HFFc6 (cell line): ENCODE data around the gene CYP26A1. TPM values are rescaled to one million over a fixed set of nuclear protein-coding genes. Genes with fewer than 3 reads are reported as not detected.
A peak's percentile ranks its signal among the peaks of the same experiment; 100 is the strongest.

Experiments
- DNase-seq: peaks from one replicate; pipeline ENCODE4 v3.0.0-alpha.2; 2018
- H3K27ac Mint-ChIP-seq: 2 replicates; pipeline ENCODE4 v1.8.0; 2020; ENCODE audit warnings: mild to moderate bottlenecking, mixed read lengths
- H3K27me3 Mint-ChIP-seq: 2 replicates; pipeline ENCODE4 v1.8.0; 2021; ENCODE audit warnings: mild to moderate bottlenecking, moderate library complexity, mixed read lengths; ENCODE audit not compliant: insufficient read depth
- H3K36me3 Mint-ChIP-seq: 2 replicates; pipeline ENCODE4 v1.8.0; 2021; ENCODE audit warnings: low read depth, mixed read lengths
- H3K4me1 Mint-ChIP-seq: 2 replicates; pipeline ENCODE4 v1.8.0; 2020; ENCODE audit warnings: low read depth, mixed read lengths
- H3K4me3 Mint-ChIP-seq: 2 replicates; pipeline ENCODE4 v1.8.0; 2020; ENCODE audit warnings: mild to moderate bottlenecking, moderate library complexity, mixed read lengths
- H3K9me3 Mint-ChIP-seq: 2 replicates; pipeline ENCODE4 v1.8.0; 2020; ENCODE audit warnings: mild to moderate bottlenecking, mixed read lengths
- total RNA-seq, 6 experiments: library from RNA; stranded (reverse); fragmentation: NEBNext Ultra II Directional; extraction: Animal tissue kit (Norgen Biotek cat#: 25700); gene quantifications; 2 replicates in 1 of 6; 3 replicates in 5 of 6; pipeline ENCODE4 v1.2.3, GENCODE V29; 2021
- TF ChIP-seq, protein P1 (sequence below): fragments of 200-600 bp; sonication (generic); IDR thresholded peaks from 2 replicates; pipeline ENCODE4 v1.5.0; 2021; ENCODE audit warnings: antibody characterized with exemption, mild to moderate bottlenecking

CYP26A1 gene
- total RNA-seq, 6 experiments from 2014 or later: not detected

DNA sequence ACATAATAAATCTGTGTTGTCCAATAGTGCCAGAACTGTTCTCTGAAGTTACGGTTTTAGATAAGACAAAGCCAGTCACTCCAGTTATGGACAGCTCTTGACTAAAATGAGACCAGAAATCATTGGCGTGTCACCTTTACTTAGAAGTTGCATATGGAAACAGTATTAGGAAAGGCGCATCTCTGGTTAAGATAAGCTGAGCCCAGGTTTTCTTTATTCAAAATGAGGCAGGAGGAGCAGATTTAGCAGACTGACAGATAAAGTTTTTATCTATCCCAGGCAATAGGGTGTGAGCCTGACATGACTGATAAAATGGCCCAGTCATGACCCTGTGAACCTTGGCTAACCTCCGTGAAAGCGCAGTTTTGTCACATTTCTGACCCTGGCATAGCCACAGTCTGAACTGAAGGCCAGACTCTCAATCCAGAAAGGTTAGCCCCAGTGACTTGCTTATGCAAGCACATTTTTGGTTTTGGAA is 4.2 kb downstream of the CYP26A1 start:
- no peaks in the 10 kb centered on the region for H3K9me3 Mint-ChIP-seq
- TF ChIP-seq, protein P1, sequence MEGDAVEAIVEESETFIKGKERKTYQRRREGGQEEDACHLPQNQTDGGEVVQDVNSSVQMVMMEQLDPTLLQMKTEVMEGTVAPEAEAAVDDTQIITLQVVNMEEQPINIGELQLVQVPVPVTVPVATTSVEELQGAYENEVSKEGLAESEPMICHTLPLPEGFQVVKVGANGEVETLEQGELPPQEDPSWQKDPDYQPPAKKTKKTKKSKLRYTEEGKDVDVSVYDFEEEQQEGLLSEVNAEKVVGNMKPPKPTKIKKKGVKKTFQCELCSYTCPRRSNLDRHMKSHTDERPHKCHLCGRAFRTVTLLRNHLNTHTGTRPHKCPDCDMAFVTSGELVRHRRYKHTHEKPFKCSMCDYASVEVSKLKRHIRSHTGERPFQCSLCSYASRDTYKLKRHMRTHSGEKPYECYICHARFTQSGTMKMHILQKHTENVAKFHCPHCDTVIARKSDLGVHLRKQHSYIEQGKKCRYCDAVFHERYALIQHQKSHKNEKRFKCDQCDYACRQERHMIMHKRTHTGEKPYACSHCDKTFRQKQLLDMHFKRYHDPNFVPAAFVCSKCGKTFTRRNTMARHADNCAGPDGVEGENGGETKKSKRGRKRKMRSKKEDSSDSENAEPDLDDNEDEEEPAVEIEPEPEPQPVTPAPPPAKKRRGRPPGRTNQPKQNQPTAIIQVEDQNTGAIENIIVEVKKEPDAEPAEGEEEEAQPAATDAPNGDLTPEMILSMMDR: no peak
- no peaks in the 10 kb centered on the region; the same call in 1 of the 2 replicates for H3K36me3 Mint-ChIP-seq
- H3K27ac Mint-ChIP-seq: no peak overlapping the region
- H3K4me1 Mint-ChIP-seq: peaks cover 41% of the 10 kb centered on the region
- no peak for DNase-seq
- H3K4me3 Mint-ChIP-seq: no peak overlapping the region
- peaks cover 24% of the 10 kb centered on the region for H3K27me3 Mint-ChIP-seq

DNA sequence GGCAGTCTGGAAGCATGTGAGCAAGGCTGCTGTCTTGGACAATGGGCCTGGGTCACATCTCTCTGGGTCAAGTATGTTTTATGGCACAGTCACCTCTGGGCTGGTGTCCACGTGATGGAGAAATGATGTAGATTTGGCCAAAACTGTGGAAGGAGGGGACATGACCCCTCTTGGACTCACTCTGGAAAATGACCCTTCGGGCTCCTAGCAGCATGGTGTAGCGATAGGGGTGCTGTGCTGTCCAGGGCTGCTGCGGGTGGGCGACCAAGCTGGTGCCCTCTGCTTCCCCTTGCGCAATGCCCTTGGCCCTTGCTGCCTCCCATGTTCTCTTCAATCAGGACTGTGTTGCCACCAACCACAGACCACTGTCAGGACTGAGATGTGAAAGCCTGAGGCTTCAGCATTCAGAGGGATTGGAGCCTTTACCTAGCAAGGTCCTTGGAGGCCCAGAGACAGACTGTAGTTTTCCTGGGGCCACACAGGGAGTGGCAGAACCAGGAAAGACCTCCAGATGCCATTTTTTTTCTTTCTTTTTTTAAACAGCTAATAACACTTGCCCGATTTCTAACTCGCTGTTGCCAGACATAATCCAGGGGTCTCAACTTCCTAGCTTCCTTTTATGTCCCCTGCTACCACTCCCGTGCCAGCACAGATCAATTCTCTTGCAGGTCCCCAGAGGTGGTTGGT is 6.1 kb downstream of the CYP26A1 start:
- peaks cover 17% of the 10 kb centered on the region for H3K27me3 Mint-ChIP-seq
- no peak for DNase-seq
- TF ChIP-seq, protein P1: no peak
- H3K9me3 Mint-ChIP-seq: no peaks in the 10 kb centered on the region
- peak overlapping the region; percentile 32; the same call in 1 of the 2 replicates for H3K27ac Mint-ChIP-seq
- H3K4me3 Mint-ChIP-seq: peak overlapping the region; percentile 80
- peaks cover 35% of the 10 kb centered on the region for H3K4me1 Mint-ChIP-seq
- H3K36me3 Mint-ChIP-seq: no peaks in the 10 kb centered on the region

DNA sequence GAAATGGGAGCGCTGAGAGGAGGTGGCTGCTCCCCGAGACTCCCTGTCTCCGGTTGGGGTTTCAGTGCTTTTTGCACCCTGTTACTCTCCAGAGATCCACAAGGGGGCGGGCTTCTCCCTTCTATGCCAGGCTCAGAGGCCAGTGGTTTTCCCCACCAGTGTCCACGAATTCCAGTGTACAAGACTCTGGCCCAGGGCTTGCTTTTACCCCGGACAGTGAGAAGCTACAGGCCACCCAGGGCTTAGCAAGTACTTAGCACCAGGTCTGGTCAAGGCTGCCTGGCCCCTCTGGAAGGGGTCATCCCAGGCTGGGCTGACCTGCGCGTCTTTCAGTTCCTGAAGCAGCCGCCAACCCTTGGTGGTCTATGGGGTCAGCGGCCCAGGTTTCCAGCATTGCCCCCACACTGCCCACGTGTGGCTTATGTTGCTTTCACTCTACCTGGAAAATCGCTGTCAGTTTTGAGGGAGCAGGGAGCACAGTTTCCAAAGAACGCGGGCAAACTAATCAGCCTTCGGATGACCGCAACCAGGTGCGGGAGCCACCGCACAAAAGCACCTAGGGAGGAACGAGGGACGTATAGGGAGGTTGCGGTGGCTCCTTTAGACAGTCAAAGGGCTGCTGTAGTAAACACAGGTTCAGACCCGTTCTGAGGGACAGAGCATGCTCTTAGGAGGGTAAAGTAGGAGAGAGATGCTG is 6.8 kb downstream of the CYP26A1 start:
- H3K27ac Mint-ChIP-seq: peak overlapping the region; percentile 32; the same call in 1 of the 2 replicates
- TF ChIP-seq, protein P1: peak; percentile 95
- peak; percentile 44 for DNase-seq
- peaks cover 35% of the 10 kb centered on the region for H3K4me1 Mint-ChIP-seq
- H3K36me3 Mint-ChIP-seq: no peaks in the 10 kb centered on the region
- no peaks in the 10 kb centered on the region for H3K9me3 Mint-ChIP-seq
- H3K4me3 Mint-ChIP-seq: peak overlapping the region; percentile 80
- peaks cover 10% of the 10 kb centered on the region for H3K27me3 Mint-ChIP-seq

DNA sequence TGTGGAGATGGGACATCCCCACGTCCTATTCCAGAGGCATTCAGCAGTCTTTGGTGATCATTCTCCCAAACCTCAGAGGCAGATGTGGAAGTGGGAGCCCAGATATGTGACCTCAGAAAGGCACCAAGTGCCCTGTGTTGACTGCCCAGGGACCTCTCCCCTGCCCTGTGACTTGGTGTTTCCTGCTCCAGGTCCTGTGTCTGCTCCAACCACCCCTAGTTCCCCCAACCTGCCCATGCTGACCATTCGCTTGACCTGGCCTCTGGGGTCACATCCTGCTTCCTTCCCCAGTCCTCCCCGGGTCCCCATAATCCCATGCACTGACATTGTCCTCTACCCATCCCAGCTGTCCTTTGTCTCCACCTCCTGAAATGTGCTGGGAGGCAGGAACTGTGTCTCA is 7.6 kb downstream of the CYP26A1 start:
- peaks cover 6% of the 10 kb centered on the region for H3K27me3 Mint-ChIP-seq
- no peak overlapping the region for H3K4me3 Mint-ChIP-seq
- DNase-seq: no peak
- H3K27ac Mint-ChIP-seq: no peak overlapping the region
- no peaks in the 10 kb centered on the region for H3K9me3 Mint-ChIP-seq
- no peaks in the 10 kb centered on the region for H3K36me3 Mint-ChIP-seq
- peaks cover 35% of the 10 kb centered on the region for H3K4me1 Mint-ChIP-seq
- TF ChIP-seq, protein P1: no peak

DNA sequence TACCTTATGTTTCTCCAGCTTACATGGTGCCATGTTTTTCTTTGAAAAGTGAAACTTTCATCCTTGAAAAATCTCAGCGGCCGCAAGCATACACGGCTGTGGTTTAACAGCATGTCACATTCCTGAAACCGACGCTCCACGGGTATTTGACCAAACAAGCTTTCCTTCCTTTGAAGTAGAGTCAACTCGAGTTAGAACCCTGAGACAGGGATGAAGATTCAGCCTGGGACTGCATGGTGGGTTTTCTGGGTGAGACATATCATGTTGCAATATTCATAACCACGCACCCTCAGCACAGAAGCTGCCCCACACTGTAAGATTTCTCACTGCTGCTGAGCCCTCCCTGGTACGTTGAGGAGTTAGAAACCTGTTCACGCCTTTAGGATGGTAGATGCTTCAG is 8.1 kb downstream of the CYP26A1 start:
- H3K9me3 Mint-ChIP-seq: no peaks in the 10 kb centered on the region
- H3K4me3 Mint-ChIP-seq: no peak overlapping the region
- TF ChIP-seq, protein P1: no peak
- DNase-seq: no peak
- peaks cover 30% of the 10 kb centered on the region for H3K4me1 Mint-ChIP-seq
- no peak overlapping the region for H3K27ac Mint-ChIP-seq
- H3K36me3 Mint-ChIP-seq: no peaks in the 10 kb centered on the region
- peaks cover 6% of the 10 kb centered on the region for H3K27me3 Mint-ChIP-seq
